Upper lobe of left lung (tissue), 4 donors: Measurements from ENCODE around the gene GRB10.

Source experiments
- EP300 ChIP-seq, 4 donors: sonication (generic); formaldehyde crosslinking; IDR thresholded peaks; one replicate each; pipeline ENCODE4 v1.5.1; 2017; ENCODE audit warnings: antibody characterized with exemption in 4 of 4, control low read depth in 2 of 4
- POLR2A ChIP-seq, 4 donors: fragments of 450-650 bp; IDR thresholded peaks; one replicate each; pipeline ENCODE4 v1.5.1; 2016 to 2017; ENCODE audit warnings: antibody characterized with exemption in 4 of 4, mild to moderate bottlenecking in 2 of 4
- TF ChIP-seq, protein P1 (sequence below), 6 experiments: fragments of 450-650 bp in 4 of 6; fragments of 200-600 bp in 2 of 6; sonication (generic) in 2 of 6; IDR thresholded peaks; one replicate each; pipeline ENCODE4 v1.5.1; 2016 to 2019; ENCODE audit warnings: antibody characterized with exemption in 6 of 6

- TF ChIP-seq, protein P1, sequence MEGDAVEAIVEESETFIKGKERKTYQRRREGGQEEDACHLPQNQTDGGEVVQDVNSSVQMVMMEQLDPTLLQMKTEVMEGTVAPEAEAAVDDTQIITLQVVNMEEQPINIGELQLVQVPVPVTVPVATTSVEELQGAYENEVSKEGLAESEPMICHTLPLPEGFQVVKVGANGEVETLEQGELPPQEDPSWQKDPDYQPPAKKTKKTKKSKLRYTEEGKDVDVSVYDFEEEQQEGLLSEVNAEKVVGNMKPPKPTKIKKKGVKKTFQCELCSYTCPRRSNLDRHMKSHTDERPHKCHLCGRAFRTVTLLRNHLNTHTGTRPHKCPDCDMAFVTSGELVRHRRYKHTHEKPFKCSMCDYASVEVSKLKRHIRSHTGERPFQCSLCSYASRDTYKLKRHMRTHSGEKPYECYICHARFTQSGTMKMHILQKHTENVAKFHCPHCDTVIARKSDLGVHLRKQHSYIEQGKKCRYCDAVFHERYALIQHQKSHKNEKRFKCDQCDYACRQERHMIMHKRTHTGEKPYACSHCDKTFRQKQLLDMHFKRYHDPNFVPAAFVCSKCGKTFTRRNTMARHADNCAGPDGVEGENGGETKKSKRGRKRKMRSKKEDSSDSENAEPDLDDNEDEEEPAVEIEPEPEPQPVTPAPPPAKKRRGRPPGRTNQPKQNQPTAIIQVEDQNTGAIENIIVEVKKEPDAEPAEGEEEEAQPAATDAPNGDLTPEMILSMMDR (IDR thresholded peaks at IDR 0.05): no peak
- TF ChIP-seq EP300 (IDR thresholded peaks at IDR 0.05) (no peak), POLR2A (IDR thresholded peaks at IDR 0.05) (no peak)
These were observed 134.0 kb downstream of the GRB10 start for GRCh38 chr7:50648570-50649169.
